MG63 (cell line): Measurements from ENCODE around the gene NRF1. TPM values are rescaled to one million over a fixed set of nuclear protein-coding genes. Genes with fewer than 3 reads are reported as not detected.

Source experiments
- DNase-seq: peaks from one replicate; pipeline ENCODE4 v3.0.0-alpha.2; 2020
- H3K27me3 ChIP-seq: fragments of 250-450 bp; sonication (Bioruptor Pico); 2 replicates; pipeline ENCODE4 v1.5.1; 2020; ENCODE audit warnings: mild to moderate bottlenecking, moderate library complexity
- H3K36me3 ChIP-seq: fragments of 250-450 bp; sonication (Bioruptor Pico); 2 replicates; pipeline ENCODE4 v1.5.1; 2020; ENCODE audit warnings: mild to moderate bottlenecking, moderate library complexity
- H3K4me3 ChIP-seq: fragments of 250-450 bp; sonication (Bioruptor Pico); 2 replicates; pipeline ENCODE4 v1.5.1; 2020; ENCODE audit warnings: mild to moderate bottlenecking, moderate library complexity
- H3K9me3 ChIP-seq: fragments of 250-450 bp; sonication (Bioruptor Pico); 2 replicates; pipeline ENCODE4 v1.5.1; 2020; ENCODE audit warnings: mild to moderate bottlenecking, moderate library complexity
- total RNA-seq: library from RNA; depleted of rRNA; stranded (reverse); fragments of >200 nt; shearing (Covaris generic); gene quantifications from 2 replicates; pipeline ENCODE4 v1.2.3, GENCODE V29; 2014; ENCODE audit warnings: low replicate concordance; rRNA removed

The NRF1 gene
- total RNA-seq, 1 experiment from 2014 or later, result 14.2 TPM

DNA sequence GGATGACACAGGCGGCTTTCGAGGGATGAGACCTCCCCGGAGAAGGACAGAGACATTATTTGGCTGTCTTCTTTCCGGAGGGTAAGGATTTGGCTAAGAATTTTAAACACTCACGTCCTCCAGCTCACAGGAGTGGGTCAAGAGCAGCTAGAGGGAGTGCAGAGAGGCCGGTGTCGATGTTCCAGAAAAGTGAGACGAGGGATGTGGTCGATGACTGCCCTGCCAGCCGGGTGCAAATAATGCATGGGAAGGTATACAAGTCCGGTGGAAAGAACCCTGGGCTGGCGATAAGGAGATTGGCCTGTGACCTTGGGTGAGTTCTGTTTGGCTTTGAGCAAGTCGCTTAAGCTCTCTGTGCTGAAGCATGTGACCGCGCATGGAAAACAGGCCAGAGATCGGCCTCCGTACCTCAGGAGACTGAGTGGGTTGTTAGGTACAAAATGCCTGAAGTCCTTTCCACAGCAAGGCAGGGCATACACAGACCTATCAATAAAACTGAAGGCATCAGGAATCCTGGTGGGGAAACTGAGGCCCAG is 192.1 kb downstream of the NRF1 start:
- Histone ChIP-seq H3K27me3 (no peaks in the 10 kb centered on the region), H3K36me3 (no peaks in the 10 kb centered on the region), H3K9me3 (no peaks in the 10 kb centered on the region), H3K4me3 (no peak overlapping the region)
- DNase-seq, result no peak

DNA sequence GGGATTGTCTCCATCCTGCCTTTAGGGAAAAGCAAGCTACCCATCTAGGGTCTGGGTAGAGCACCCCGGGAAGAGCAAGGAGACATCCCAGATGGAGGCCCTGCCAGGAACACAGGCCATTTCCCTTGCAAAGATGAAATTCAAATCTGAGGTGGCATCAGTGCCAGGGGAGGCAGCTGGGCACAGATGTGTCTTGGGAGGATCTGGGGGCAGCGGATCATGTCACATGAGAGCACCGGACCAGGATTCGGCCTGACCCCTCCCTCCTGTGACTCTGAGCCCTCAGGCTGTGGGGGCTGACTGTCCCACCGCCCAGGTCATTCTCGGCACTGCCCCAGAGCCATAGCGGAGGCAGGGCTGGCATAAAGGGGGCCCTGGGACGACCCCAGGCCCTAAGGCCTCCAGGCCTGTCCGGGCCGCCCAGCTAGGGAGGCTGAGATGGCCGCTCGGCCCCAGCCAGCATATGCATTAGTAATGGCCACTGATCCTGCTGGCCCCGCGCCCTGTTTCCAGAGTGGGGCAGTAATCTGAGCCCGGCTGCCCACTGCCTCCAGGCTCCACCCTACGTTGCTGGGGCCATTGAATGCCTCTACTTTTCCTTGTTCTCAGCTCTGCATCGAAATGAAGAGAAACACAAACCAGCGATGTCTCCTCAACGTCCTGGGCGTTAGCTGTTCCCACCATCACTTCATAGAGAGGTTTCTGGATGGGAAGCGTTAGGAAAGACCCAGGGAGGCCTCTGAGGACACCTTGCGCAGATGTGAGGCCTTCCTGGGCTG is 192.8 kb downstream of the NRF1 start:
- DNase-seq, result no peak
- H3K4me3 ChIP-seq, result no peak overlapping the region
- no peaks in the 10 kb centered on the region for H3K36me3 ChIP-seq
- H3K9me3 ChIP-seq, result no peaks in the 10 kb centered on the region
- H3K27me3 ChIP-seq, result no peaks in the 10 kb centered on the region

DNA sequence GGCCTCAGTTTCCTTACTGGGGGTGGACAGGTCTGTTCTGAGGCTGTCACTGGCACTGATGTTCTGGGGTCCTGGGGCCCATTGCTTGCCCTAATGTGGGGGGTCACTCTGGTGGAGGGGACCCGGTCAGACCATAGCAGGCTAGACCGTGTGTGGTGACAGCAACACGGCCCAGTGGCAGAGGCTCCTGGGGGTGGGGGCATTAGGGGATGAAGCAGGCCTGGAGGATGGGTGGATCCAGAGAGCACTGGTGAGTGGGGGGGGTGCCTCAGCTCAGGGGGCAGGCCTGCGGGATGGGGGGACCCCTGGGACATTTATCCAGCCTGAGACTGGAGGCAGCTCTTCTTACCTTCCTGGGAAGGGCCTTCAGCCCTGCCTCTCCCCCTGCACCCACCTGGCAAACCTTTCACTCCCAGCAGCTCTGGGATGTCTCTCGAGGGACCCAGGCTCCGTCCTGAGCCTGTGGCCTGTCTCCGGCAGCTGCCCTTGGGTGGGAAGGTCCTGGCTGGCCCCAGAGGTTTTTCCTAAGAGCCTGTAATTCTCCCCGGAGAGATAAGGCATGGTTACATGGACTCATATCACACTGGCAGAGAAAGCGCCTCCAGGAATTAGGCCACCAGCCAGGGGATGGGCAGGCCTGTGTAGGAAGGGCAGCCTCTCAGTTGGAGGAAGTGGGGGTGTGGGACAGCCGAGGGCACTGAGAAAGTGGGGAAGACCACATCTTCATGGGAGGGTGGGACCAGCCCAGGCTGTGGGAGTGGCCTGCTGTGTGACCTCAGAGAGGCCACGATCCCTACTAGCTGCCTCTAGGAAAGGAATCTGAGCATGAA is 193.6 kb downstream of the NRF1 start:
- no peak for DNase-seq
- H3K36me3 ChIP-seq, result no peaks in the 10 kb centered on the region
- no peaks in the 10 kb centered on the region for H3K9me3 ChIP-seq
- H3K27me3 ChIP-seq, result no peaks in the 10 kb centered on the region
- no peak overlapping the region for H3K4me3 ChIP-seq

Other genes starting within 250 kb of the NRF1 start
- gene STRIP2, start 177.3 kb upstream of the NRF1 start, total RNA-seq, result 1.3 and 2.3 TPM in 2 replicates
- 0.56 TPM in 1 of 2 replicates, not detected in the other for gene SMKR1, start 109.2 kb upstream of the NRF1 start, total RNA-seq